HG03025 (cell line): Measurements from ENCODE around the gene SYT5.
"Not testable (repeated sequence)": the region's sequence is repeated elsewhere in the genome, so short reads cannot be mapped to it uniquely, and the experiment has no call there.

Source experiments
- ATAC-seq: cut with Tn5 transposase; IDR thresholded peaks from one replicate; pipeline ENCODE4 v1.9.1; 2021; ENCODE audit warnings: mild to moderate bottlenecking, moderate library complexity; ENCODE audit not compliant: unreplicated experiment, low FRiP score

SYT5 gene

GRCh38 chr19:55208880-55209692 is 29.0 kb upstream of the SYT5 start, which contains the start of gene PTPRH:
Gene PTPRH (minus strand): TSS chr19:55209501. CDS start chr19:55209433, 68 bp downstream.
- ATAC-seq: no peak

- no peak for ATAC-seq
These were observed 26.8 kb upstream of the SYT5 start for GRCh38 chr19:55206664-55207500.

GRCh38 chr19:55202199-55202598 is 22.1 kb upstream of the SYT5 start:
- not testable (repeated sequence) for ATAC-seq

GRCh38 chr19:55199620-55200204 is 19.6 kb upstream of the SYT5 start:
- no peak for ATAC-seq

GRCh38 chr19:55198651-55199050 is 18.6 kb upstream of the SYT5 start:
- no peak for ATAC-seq

- ATAC-seq: no peak
These were observed 17.4 kb upstream of the SYT5 start for GRCh38 chr19:55197528-55197927.

GRCh38 chr19:55196803-55197202 is 16.7 kb upstream of the SYT5 start:
- no peak for ATAC-seq

- ATAC-seq: no peak
These were observed 13.4 kb upstream of the SYT5 start for GRCh38 chr19:55193481-55193880.

GRCh38 chr19:55189403-55189835 is 9.3 kb upstream of the SYT5 start:
- ATAC-seq: no peak

- no peak for ATAC-seq
These were observed 8.5 kb upstream of the SYT5 start for GRCh38 chr19:55188625-55189024.

GRCh38 chr19:55186080-55186479 is 6.0 kb upstream of the SYT5 start:
- ATAC-seq: no peak

- no peak for ATAC-seq
These were observed 1.7 kb upstream of the SYT5 start for GRCh38 chr19:55181740-55182139.

GRCh38 chr19:55178781-55179599 is 1.1 kb downstream of the SYT5 start:
- ATAC-seq: no peak

GRCh38 chr19:55176076-55176475 is 4.0 kb downstream of the SYT5 start:
- ATAC-seq: no peak

- no peak for ATAC-seq
These were observed 4.8 kb downstream of the SYT5 start for GRCh38 chr19:55175117-55175867.

- no peak for ATAC-seq
These were observed 5.5 kb downstream of the SYT5 start for GRCh38 chr19:55174425-55175116.

- no peak for ATAC-seq
These were observed 6.2 kb downstream of the SYT5 start for GRCh38 chr19:55173714-55174409.

- no peak for ATAC-seq
These were observed 6.8 kb downstream of the SYT5 start for GRCh38 chr19:55173186-55173713.
